ENCODE measurements around the gene USP40.

The USP40 gene

GRCh38 chr2:233456111-233456510, 110.5 kb downstream of the USP40 start:
- no peak for DNase-seq

- no peak for DNase-seq
These were observed 111.1 kb downstream of the USP40 start for GRCh38 chr2:233455491-233455890.

GRCh38 chr2:233455006-233455405, 111.6 kb downstream of the USP40 start:
- no peak for DNase-seq

- no peak for DNase-seq
These were observed 112.7 kb downstream of the USP40 start for GRCh38 chr2:233453916-233454315.

GRCh38 chr2:233453111-233453915, 113.3 kb downstream of the USP40 start:
- DNase-seq, result no peak

GRCh38 chr2:233451950-233452349, 114.6 kb downstream of the USP40 start:
- DNase-seq, result no peak

GRCh38 chr2:233450864-233451575, 115.6 kb downstream of the USP40 start:
- no peak for DNase-seq

- DNase-seq, result no peak
These were observed 116.4 kb downstream of the USP40 start for GRCh38 chr2:233449921-233450863.

- DNase-seq, result peak; percentile 57
These were observed 117.3 kb downstream of the USP40 start for GRCh38 chr2:233449081-233449901.

GRCh38 chr2:233448575-233448974, 118.0 kb downstream of the USP40 start:
- no peak for DNase-seq

- no peak for DNase-seq
These were observed 118.4 kb downstream of the USP40 start for GRCh38 chr2:233448220-233448559.

GRCh38 chr2:233447506-233448219, 118.9 kb downstream of the USP40 start:
- no peak for DNase-seq

- no peak for DNase-seq
These were observed 119.8 kb downstream of the USP40 start for GRCh38 chr2:233446606-233447305.

- no peak for DNase-seq
These were observed 120.5 kb downstream of the USP40 start for GRCh38 chr2:233446121-233446520.

GRCh38 chr2:233445152-233445830, 121.3 kb downstream of the USP40 start:
- DNase-seq, result no peak

- no peak for DNase-seq
These were observed 122.1 kb downstream of the USP40 start for GRCh38 chr2:233444501-233444900.

GRCh38 chr2:233443511-233444183, 122.9 kb downstream of the USP40 start:
- peak; percentile 68 for DNase-seq

GRCh38 chr2:233442028-233442310, 124.6 kb downstream of the USP40 start:
- no peak for DNase-seq

- DNase-seq, result no peak
These were observed 125.2 kb downstream of the USP40 start for GRCh38 chr2:233441161-233442027.
